ENCODE measurements around the gene PARP4. TPM values are rescaled to one million over a fixed set of nuclear protein-coding genes. Genes with fewer than 3 reads are reported as not detected.
A peak's percentile ranks its signal among the peaks of the same experiment; 100 is the strongest.
"Not testable (repeated sequence)": the region's sequence is repeated elsewhere in the genome, so short reads cannot be mapped to it uniquely, and the experiment has no call there.

Gene PARP4
- total RNA-seq, 2 experiments from 2014 or later, result 34.4 to 48.5 TPM

- ChIA-PET POLR2A (interaction anchor here (0.7 kb wide), 2 partner anchors 268 to 345 kb away, joined by 3 read pairs; no protein-coding TSS in a partner anchor), CTCF (ENCODE audit: unreplicated experiment) (no interaction called here)
- Histone ChIP-seq H3K27ac (ENCODE audit: low read depth, low read length, poor library complexity, severe bottlenecking) (no peak overlapping the region), H3K4me3 (ENCODE audit: low read depth, low read length, poor library complexity, severe bottlenecking) (no peak overlapping the region), H2AFZ (ENCODE audit: low read length) (peak overlapping the region; percentile 69; the same call in 1 of the 2 replicates), H3K36me3 (ENCODE audit: insufficient read depth, low read length) (no peaks in the 10 kb centered on the region), H3K9me3 (ENCODE audit: low read length) (no peaks in the 10 kb centered on the region), H3K4me2 (ENCODE audit: low read length) (peak overlapping the region; percentile 14; the same call in 1 of the 2 replicates), H4K20me1 (ENCODE audit: insufficient read depth, low read length) (no peaks in the 10 kb centered on the region), H3K9me2 (ENCODE audit: insufficient read depth, low read length) (no peaks in the 10 kb centered on the region), H3K4me1 (ENCODE audit: insufficient read depth, low read length, poor library complexity, severe bottlenecking) (peaks cover 9% of the 10 kb centered on the region), H3K79me2 (ENCODE audit: insufficient read depth, low read depth, low read length) (no peaks in the 10 kb centered on the region)
- intact Hi-C loops (cut with micrococcal nuclease; ENCODE audit: unreplicated experiment), result no loop called here
- peak; percentile 6 for DNase-seq (ENCODE audit: low spot score)
- no TSS peak for BruUV-seq (replicated peaks)
- TF ChIP-seq CTCF (conservative IDR thresholded peaks at IDR 0.05; ENCODE audit: low read length), result no peak
- no peak for TF ChIP-seq EZH2phosphoT487 (IDR thresholded peaks at IDR 0.05; ENCODE audit: borderline replicate concordance, low read depth, low read length)
Measured at GRCh38 chr13:24557081-24557480, 44.5 kb upstream of the PARP4 start.

DNA sequence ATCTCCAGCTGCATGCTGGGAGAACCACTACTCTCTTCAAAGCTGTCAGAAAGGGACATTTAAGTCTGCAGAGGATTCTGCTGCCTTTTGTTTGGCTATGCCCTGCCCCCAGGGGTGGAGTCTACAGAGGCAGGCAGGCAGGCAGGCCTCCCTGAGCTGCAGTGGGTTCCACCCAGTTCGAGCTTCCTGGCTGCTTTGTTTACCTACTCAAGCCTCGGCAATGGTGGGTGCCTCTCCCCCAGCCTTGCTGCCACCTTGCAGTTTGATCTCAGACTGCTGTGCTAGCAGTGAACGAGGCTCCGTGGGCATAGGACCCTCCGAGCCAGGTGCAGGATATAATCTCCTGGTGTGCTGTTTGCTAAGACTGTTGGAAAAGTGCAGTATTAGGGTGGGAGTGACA, 41.3 kb upstream of the PARP4 start:
- H3K9me2 ChIP-seq (ENCODE audit: insufficient read depth, low read length); H2AFZ ChIP-seq (ENCODE audit: low read length); intact Hi-C loops (cut with micrococcal nuclease; ENCODE audit: unreplicated experiment); H3K27ac ChIP-seq (ENCODE audit: low read depth, low read length, poor library complexity, severe bottlenecking); H3K4me1 ChIP-seq (ENCODE audit: insufficient read depth, low read length, poor library complexity, severe bottlenecking); DNase-seq (ENCODE audit: low spot score); H3K4me2 ChIP-seq (ENCODE audit: low read length); H3K79me2 ChIP-seq (ENCODE audit: insufficient read depth, low read depth, low read length); H4K20me1 ChIP-seq (ENCODE audit: insufficient read depth, low read length); H3K36me3 ChIP-seq (ENCODE audit: insufficient read depth, low read length); BruUV-seq (replicated peaks); H3K4me3 ChIP-seq (ENCODE audit: low read depth, low read length, poor library complexity, severe bottlenecking); CTCF ChIA-PET (ENCODE audit: unreplicated experiment); POLR2A ChIA-PET; H3K9me3 ChIP-seq (ENCODE audit: low read length): not testable (repeated sequence)

- H3K9me3 ChIP-seq (ENCODE audit: low read length); POLR2A ChIA-PET; H3K36me3 ChIP-seq (ENCODE audit: insufficient read depth, low read length); H3K4me2 ChIP-seq (ENCODE audit: low read length); H4K20me1 ChIP-seq (ENCODE audit: insufficient read depth, low read length); H3K9me2 ChIP-seq (ENCODE audit: insufficient read depth, low read length); H3K4me1 ChIP-seq (ENCODE audit: insufficient read depth, low read length, poor library complexity, severe bottlenecking); CTCF ChIA-PET (ENCODE audit: unreplicated experiment); BruUV-seq (replicated peaks); H2AFZ ChIP-seq (ENCODE audit: low read length); H3K79me2 ChIP-seq (ENCODE audit: insufficient read depth, low read depth, low read length); H3K27ac ChIP-seq (ENCODE audit: low read depth, low read length, poor library complexity, severe bottlenecking); H3K4me3 ChIP-seq (ENCODE audit: low read depth, low read length, poor library complexity, severe bottlenecking); DNase-seq (ENCODE audit: low spot score); intact Hi-C loops (cut with micrococcal nuclease; ENCODE audit: unreplicated experiment): not testable (repeated sequence)
Measured at GRCh38 chr13:24541476-24542352, 29.1 kb upstream of the PARP4 start.

All from OCI-LY7 (cell line).